NOMO-1 (cell line): ENCODE data around the gene CHID1.
A peak's percentile ranks its signal among the peaks of the same experiment; 100 is the strongest.

Experiments used
- DNase-seq, 2 experiments: peaks; one replicate each; lab custom pipeline; 2025; ENCODE audit not compliant: unreplicated experiment in 2 of 2; lab: John Stamatoyannopoulos, UW

Gene CHID1

DNA sequence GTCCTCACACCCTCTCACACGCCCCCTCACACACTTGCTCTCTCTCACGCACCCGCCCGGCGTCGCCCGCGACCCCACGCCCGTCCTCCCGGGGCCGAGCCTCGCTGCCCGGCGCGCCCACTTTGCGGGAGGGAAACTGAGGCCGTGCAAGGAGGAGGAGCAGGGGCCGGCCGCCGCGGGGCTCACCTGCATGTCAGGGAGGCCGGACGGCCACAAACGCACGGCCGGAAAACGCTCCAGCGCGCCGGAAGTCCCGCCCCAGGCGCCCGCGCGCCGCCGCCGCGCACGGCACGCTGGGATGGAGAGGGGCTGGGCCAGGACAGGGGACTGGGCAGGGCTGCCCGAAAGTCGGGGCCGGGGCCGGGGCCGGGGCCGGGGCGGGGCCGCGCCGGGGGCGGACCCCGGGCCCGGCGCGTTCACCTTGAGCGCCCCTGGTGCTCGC lies at the start of gene CHID1:
Gene CHID1 (minus strand): TSS at position 222 of the 442 bp plus-strand sequence. CDS start 5,994 bp downstream, outside the sequence.
- peak; percentile 73 to 94 for DNase-seq

DNA sequence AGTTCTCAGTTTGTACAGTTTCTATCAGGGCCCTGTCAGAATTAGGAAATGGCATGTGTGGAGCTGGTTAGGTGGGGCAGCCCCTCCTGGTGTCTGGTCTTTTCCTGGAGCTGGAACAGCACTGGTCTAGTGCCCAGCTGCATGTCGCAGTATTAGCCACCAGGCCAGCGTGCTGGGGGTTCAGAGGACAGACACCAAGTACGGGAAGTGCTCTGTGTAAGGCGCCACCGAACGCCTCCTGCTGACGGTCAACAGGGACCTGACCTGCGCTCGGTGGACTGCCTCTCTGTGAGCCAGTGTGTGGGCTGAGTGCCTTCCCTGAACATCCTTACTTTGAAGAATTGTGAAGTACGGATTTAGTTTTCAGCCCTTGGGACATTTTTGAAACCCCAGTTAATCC lies 49.0 kb upstream of the CHID1 start:
- no peak for DNase-seq

DNA sequence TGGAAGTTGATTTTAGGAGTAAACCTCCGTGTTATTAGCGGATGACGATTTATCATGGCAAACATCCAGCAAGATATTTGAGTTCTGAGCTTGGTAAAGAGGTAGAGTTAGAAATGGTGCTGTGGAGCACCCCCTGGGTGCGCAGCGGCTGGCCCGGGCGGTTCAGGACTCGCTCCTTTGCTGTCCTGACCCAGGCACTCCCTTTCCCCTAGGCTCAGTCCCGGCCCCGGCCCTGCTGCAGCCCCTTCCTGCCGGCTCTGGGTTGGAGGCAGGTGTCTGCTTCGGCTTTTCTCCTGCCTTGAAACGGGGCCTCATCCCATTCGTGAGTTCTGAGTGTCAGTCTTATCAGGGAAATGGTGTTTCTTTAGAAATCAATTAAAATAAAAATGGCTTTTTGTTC lies 48.4 kb upstream of the CHID1 start:
- no peak for DNase-seq

DNA sequence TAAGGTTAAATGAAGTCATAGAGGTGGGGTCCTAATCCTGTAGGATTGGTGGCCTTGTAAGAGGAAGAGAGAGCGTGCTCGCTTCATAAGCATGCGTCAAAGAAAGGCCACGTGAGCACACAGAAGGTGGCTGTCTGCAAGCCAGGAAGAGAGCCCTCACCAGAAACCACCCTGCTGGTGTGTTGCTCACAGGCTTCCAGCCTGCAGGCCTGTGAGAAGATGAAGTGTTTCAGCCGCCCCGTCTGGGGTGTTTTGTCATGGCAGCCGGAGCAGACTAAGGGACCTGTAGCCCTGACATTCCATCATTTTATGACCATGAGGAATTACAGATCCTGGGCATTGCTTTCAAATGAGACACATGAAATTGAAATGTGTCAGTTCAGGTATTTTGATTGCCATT lies 47.5 kb upstream of the CHID1 start:
- no peak for DNase-seq

DNA sequence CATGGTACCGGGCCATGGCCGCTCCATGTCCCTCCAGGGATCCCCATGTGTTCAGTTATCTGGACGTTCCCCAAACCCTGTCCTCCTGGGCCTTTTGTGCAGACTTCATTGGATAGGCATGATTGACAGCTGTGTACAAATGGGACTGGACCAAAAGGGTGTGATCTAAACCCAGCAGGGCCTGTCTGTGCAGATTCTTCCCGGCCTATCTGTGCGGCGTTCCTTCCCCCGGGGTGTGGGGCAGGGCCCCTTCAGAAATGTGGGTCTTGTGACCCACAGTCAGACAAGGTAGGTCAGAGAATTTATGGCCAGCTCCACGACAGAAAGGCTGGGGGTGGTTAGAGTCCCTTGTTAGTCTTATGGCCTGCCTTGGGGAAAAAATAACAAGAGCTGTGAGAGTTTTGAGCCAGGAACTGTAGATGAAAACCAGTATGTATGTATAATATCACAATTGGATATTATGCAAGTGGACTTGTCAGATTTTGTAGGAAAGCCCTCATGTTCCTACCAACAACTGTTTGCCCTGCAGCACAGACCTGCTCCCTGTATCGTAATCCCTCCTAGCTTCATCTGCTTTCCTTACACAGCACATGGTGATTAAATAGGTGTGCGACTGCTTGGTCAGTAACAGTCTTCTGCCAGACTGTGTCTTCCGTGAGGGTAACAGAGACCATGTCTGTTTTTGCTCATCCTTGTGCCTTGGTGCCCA lies 46.8 kb upstream of the CHID1 start:
- DNase-seq: no peak

DNA sequence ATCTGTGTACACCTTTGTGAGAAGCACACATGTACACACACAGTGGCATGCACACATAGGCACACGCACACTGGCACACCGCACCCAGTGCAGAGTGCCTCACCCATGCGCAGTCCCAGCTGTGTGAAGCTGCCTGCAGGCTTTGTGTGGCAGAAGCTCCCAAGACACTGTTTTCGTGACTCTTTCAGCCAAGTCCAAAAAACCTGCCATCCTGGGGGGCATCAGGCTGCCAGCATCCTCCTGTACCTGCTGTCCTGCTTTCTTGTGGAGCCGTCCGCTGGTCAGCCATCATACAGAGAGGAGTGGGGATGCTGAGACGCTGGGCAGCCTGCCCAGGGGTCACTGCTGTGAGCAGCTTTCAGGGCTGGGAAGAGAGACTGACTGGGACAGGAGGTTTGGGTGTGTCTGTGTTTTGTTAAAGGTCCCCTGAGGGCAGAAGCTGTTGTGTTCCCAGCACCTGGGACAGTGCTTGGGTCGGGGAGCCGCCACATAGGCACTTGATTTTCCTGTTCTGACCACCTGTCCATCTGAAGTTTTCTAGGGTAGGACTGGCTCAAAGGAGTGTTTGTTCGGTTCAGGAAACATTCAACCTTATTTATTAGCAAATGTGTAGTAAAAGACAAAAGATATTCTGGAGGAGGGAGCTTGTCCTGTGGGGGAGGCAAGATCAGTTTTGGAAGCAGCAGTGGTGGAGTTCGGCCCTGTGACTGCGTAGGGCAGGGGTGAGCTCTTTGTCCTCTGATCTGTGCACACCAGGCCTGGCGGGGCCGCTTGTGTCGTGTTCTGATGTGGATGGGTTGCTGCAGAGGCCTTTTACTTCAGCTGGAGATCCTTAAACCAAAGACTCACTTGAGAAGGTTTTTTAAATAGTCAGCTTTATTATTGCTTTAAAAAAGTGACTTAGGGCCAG lies 44.8 kb upstream of the CHID1 start:
- no peak for DNase-seq

DNA sequence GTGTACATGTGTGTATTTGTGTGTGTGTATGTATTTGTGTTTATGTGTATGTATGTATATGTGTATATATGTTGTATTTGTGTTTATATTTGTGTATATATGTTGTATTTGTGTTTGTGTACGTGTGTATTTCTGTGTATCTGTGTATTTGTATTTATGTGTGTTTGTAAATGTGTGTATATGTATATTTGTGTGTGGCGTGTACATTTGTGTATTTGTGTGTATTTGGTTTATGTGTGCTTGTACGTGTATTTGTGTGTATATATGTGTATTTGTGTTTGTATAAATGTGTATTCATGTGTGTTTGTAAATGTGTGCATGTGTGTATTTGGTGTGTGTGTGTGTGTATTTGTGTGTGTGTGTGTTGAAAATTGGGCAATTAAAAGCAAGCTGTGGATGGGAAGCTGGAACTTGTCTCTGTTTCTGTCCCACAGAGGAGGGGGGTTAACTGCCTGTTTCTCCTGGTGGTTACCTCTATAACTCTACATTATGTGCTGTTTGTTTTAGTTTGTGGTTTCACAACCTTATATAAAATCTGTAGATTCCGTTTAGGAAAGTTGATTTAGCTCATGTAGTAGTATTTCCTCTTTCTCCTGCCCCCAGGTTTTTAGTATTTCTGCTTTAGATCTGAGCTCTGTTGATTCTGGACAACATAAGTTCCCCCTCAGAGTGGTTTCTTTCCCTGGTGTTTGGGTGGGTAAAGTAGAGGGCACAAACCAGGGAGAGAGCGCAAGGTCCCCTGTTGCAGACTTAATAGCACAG lies 44.0 kb upstream of the CHID1 start:
- DNase-seq: peak in 1 of 2 experiments; percentile 38

DNA sequence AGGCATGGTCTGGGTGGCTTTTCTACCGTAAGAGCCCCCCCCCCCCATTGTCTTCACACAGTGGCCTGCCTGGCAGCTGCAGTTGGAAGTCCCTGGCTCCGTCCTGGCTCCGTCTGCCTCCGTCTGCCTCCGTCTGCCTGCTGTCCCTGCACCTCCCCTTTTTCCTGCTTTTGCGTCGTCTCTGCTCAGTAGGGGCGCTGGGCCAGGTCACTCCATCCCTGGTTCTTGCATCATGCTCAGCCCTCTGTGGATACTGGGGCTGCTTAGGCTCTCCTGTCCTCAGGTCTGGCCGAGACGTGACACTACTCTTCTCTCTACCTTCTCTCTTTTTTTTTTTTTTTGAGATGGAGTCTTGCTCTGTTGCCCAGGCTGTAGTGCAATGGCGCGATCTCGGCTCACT lies 42.9 kb upstream of the CHID1 start:
- no peak for DNase-seq

DNA sequence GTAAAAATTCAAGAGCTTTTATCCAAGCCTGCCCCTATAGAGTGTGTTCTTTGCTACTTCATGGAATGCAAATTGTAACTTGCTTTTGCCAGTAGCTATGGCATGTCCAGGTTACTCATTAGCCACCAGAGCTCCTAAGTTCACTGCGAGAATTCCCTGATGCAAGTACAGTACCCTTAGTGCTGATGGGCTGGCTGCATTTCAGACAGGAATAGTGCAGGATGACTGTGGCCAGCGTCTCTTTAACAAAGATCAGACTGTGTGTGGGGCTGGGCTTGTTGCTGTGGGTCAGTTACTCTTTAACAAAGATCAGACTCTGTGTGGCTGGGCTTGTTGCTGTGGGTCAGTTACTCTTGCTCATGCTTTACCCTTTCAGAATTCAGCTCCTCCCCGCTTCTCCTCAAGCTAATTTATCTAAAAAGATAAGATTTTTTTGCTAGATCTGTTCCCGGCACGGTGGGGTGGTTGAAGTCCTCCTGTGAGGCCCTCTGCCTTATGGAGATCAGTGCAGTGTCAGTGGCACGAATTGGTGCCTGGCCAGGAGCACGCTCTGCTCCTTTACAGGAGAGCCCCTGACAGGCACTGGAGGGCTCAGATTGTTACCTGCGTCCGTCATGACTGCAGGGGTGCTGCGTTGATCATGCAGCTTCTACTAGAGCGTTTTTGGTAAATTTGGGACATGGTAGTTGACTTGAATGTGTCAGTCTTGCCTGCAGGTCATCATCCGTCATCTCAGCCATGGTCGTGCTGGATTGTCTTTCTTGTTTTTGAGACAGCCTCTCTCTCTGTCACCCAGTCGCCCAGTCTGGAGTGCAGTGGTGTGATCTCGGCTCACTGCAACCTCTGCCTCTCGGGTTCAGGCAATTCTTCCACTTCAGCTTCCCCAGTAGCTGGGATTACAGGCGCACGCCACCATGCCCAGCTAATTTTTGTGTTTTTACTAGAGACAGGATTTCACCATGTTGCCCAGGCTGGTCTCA lies 42.1 kb upstream of the CHID1 start:
- no peak for DNase-seq

DNA sequence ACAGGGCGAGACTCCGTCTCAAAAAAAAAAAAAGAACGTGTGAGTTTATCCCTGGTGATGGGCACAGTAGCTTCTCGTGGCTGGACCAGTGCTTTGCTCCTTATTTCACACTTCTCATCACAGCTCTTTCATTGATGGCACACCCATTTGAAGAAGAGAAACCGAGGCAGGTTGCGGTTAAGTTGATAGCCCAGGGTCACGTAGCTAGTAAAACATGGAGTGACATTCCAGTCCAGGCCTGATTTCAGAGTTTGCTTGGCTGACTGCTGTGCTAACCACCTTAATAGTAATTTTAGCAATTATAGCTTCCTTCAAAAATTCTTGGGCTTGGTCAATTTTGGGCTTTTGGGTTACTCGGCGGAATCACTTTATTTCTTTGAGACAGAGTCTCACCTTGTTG lies 40.9 kb upstream of the CHID1 start:
- no peak for DNase-seq

DNA sequence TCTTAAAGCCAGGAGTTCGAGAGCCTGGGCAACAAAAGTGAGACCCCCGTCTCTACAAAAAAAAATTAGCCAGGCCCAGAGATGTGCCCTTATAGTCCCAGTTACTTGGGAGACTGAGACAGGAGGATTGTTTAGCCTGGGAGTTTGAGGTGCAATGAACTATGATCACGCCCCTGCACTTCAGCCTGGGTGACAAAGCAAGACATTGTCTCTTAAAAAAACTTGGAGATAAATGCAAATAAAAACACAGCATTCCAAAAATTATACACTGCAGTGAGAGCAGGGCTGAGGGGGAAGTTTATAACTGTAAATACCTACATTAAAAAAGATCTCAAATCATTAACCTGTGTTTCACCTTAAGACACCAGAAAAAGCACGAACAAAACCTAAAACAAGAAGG lies 37.1 kb upstream of the CHID1 start:
- DNase-seq: no peak

DNA sequence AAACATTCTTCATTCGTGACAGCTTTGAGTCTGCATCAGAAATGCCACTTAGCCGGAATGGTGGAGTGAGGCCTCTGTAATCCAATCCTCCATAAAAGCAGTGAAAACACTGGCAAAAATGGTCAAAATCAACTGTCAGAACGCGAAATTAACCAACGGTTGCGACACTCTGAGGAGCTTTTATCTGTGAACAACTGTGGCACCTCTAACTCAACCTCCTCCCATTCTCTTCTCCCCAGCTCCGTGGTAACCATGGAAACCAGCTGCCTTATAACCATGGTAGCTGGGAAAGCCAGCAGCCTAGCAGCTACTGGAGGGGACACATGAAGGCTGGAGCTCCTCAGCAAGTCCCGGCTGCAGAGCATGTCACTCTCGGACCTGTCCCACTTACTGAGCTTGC lies 35.4 kb upstream of the CHID1 start:
- DNase-seq: no peak

DNA sequence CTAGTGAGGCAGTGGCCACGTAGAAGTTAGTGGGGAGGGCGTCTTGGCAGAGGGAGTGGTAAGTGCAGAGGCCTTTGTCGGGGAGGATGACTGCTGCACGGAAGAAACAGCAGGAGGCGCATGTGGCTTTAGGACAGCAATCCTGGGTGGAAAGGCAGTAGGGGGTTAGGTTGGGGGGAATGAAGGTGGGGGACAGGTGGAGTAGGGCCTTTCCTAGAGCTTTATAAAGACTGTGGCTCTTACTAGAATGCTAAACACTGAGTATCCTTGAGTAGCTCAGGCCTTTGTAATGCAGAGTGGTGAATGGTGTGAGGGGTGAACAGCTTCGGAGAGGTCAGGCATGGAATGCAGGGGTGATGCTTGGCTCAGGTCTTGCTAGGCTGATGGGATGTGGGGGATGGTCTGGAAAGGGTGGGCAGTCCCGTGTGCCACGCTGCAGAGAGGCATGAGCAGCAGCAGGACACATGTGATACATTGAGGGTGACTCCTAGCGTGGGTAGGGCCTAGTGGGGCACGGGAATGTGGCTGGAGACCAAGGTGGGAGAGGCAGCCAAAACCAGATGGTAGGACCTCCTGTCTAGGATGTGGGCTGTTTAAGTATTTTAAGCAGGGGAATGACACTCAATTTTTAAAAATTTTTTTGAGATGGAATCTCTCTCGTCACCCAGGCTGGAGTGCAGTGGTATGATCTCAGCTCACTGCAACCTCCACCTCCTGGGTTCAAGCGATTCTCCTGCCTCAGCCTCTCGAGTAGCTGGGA lies 34.3 kb upstream of the CHID1 start:
- no peak for DNase-seq

DNA sequence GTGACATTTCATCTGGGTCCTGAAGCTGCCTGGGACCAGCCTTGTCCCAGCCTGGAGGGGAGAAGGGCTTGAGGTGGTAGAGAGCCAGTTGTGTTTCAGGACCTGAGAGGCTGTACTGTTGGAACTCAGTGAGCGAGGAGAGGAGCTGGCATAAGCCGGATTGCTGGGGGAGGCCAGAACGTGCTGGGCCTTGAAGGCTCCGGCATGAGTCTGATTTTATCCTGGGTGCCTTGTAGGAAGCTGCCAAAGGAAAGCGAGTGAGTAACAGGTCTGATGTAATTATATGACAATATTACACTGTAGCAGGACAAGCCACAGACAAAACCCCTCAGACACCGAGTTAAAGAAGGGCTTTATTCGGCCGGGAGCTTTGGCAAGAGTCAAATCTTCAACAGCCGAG lies 32.2 kb upstream of the CHID1 start:
- DNase-seq: no peak

DNA sequence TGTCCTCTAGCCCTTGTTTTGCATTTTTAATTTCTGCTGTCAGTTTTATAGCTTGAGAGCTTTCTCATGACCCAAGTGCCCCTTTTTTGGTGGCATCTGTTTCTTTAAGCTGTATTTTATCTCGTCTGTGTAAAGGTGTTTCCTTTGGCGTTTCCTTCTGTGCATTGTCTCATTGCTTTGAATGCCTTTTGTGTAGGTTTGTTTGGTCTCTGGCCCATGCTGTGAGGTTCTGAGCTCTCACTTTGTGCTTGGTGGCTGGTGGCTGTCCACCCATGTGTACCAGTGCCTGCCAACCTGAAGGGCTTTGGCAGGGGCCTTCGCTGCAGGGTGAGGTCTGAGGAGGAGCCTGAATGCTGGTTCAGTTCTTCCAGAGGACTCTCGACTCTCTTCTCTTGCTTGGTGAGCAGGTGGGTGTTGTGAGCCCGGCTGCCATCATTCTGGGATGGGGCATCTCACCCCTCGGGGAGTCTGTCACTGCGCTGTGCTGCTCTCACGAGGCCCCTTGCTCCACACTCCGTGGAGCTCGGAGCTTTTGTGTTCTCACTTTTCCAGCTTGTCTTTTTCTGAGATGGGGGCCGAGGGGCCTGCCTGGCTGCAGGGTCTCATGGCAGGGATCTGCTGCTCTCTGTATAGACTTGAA lies 30.0 kb upstream of the CHID1 start:
- DNase-seq: no peak

DNA sequence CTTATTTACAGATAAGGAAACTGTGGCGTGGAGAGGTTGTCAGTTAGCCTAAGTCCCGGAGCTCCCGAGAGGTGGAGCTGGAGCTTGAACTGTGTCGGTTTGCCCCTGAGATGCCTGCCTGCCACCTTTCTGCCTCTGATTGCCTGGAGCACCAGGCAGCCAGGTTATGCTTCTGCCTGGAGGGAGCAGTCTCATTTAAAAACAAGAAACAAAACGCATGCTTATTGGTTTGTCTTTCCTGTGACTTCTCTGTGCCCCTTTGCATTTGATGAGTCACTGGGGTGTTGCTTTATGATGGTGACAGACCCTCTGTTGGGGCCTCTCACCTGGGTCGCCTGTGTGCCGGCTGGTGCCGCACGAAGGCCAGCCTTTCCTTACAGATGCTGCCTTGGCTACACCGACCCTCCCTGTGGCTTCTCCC lies 27.2 kb upstream of the CHID1 start:
- DNase-seq: no peak

DNA sequence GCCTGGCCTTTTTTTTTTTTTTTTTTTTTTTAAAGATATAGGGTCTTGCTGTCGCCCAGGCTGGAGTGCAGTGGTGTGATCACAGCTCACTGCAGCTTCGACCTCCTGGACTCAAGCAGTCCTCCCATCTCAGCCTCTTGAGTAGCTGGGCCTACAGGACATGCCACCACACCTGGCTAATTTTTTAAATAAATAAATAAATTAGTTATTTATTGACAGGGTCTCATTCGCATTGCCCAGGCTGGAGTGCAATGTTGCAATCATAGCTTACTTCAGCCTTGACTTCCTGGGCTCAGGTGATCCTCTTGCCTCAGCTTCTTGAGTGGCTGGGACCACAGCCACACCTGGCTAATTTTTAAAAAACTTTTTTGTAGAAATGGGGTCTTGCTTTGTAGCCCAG lies 25.6 kb upstream of the CHID1 start:
- DNase-seq: no peak

DNA sequence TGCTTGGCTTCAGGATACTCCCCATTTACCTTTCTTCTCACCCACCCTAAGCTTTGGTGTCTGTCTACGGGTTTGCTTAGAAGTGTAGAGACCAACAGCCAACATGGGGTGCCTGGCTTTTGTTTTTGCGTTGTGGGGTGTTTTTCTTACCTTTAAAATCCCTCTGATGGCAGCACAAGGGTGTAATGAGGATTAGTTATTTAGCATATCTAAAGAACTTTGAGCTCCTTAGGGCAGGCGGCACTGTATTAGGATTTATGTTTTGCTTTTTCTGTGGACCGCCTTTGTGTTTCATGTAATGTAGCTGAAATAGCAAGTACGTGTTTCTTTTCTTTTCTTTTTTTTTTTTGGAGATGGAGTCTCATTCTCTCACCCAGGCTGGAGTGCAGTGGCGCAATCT lies 23.9 kb upstream of the CHID1 start:
- DNase-seq: no peak

DNA sequence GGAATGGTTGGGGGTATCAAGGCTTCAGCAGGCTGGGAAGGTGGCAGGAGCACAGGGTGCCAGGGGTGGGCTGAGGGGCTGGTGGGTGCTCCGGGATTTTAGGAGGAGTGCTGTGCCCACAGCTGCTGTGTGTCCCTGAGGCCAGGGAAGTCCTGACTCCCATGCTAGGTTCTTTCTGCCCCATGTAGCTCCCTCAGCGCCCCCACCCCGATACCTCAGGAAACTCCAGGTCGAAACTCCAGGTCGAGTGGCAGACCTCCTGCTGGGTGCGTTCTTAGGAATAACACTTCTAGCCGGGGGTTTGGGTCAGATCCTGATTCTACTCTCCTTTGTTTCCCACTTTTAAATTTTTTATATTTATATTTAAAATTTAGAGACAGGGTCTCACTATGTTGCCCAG lies 23.3 kb upstream of the CHID1 start:
- no peak for DNase-seq
